Endothelial cell of umbilical vein (primary cell): Measurements from ENCODE around the gene LYRM4.

Experiments
- EZH2 ChIP-seq: IDR thresholded peaks from 2 replicates; pipeline ENCODE4 v1.6.1; 2012; ENCODE audit warnings: borderline replicate concordance, low read depth, mild to moderate bottlenecking, moderate library complexity, low read length, inconsistent platforms; ENCODE audit not compliant: severe bottlenecking
- MYC ChIP-seq: IDR thresholded peaks from one replicate; pipeline ENCODE4 v1.6.1; 2011; ENCODE audit warnings: mild to moderate bottlenecking, low read depth, low read length
- POLR2A ChIP-seq: IDR thresholded peaks from 2 replicates; pipeline ENCODE4 v1.6.1; 2012; ENCODE audit warnings: low read depth, mild to moderate bottlenecking, control low read depth, low read length
- POLR2AphosphoS5 ChIP-seq: IDR thresholded peaks from 2 replicates; pipeline ENCODE4 v1.6.1; 2012; ENCODE audit warnings: low read depth, mild to moderate bottlenecking, control low read depth, low read length, moderate library complexity; ENCODE audit not compliant: insufficient read depth
- TF ChIP-seq, protein P1 (sequence below), 2 donors: IDR thresholded peaks; 1 replicate in 1 of 2; 2 replicates in 1 of 2; pipeline ENCODE4 v1.5.1; 2011; ENCODE audit warnings: low read length in 2 of 2, mild to moderate bottlenecking in 2 of 2, moderate library complexity in 2 of 2, control low read depth in 1 of 2, inconsistent platforms in 1 of 2, low read depth in 1 of 2; ENCODE audit not compliant: insufficient read depth in 1 of 2; ENCODE audit errors: extremely low read depth in 1 of 2
- TF ChIP-seq, protein P2 (sequence below): IDR thresholded peaks from 2 replicates; pipeline ENCODE4 v1.6.1; 2011; ENCODE audit not compliant: insufficient read depth, insufficient read length

DNA sequence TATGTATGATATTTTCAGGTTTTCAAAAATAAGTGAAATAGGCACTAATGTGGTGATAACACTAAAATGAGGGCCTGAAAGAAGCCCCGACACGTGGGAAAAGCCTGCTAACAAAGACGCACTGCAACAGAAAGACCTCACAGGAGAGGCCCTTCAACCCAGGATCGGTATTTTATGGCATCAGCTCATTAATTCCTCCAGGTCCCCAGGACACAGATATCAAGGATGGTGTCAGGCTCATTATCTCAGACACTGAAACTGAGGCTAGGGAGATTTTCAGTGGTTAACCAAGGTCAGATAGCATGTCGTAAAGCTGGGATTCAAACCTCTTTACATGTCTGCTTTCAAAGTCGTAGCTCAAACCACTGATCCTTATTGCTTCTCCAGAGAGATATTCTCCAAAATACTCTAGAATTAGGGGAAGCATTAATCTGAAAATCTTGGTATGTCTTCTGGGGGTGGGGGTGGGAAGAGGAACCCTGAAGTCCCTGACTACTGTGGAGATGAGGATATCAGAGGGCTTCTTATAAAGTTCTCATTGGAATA is 111.5 kb downstream of the LYRM4 start:
- no peak for TF ChIP-seq MYC
- TF ChIP-seq, protein P1, sequence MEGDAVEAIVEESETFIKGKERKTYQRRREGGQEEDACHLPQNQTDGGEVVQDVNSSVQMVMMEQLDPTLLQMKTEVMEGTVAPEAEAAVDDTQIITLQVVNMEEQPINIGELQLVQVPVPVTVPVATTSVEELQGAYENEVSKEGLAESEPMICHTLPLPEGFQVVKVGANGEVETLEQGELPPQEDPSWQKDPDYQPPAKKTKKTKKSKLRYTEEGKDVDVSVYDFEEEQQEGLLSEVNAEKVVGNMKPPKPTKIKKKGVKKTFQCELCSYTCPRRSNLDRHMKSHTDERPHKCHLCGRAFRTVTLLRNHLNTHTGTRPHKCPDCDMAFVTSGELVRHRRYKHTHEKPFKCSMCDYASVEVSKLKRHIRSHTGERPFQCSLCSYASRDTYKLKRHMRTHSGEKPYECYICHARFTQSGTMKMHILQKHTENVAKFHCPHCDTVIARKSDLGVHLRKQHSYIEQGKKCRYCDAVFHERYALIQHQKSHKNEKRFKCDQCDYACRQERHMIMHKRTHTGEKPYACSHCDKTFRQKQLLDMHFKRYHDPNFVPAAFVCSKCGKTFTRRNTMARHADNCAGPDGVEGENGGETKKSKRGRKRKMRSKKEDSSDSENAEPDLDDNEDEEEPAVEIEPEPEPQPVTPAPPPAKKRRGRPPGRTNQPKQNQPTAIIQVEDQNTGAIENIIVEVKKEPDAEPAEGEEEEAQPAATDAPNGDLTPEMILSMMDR (IDR thresholded peaks at IDR 0.05; ENCODE audit: extremely low read depth in 1 of 2, insufficient read depth in 1 of 2, low read depth in 1 of 2, low read length in 2 of 2): no peak
- TF ChIP-seq EZH2: no peak
- TF ChIP-seq POLR2A: no peak
- TF ChIP-seq, protein P2, sequence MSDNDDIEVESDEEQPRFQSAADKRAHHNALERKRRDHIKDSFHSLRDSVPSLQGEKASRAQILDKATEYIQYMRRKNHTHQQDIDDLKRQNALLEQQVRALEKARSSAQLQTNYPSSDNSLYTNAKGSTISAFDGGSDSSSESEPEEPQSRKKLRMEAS: no peak
- no peak for TF ChIP-seq POLR2AphosphoS5
